HG02763 (cell line): ENCODE results near the gene ACAD10.
"Not testable (repeated sequence)": the region's sequence is repeated elsewhere in the genome, so short reads cannot be mapped to it uniquely, and the experiment has no call there.

Experiments used
- ATAC-seq: cut with Tn5 transposase; IDR thresholded peaks from one replicate; pipeline ENCODE4 v1.9.1; 2021; ENCODE audit warnings: mild to moderate bottlenecking, moderate library complexity; ENCODE audit not compliant: unreplicated experiment

ACAD10 gene

DNA sequence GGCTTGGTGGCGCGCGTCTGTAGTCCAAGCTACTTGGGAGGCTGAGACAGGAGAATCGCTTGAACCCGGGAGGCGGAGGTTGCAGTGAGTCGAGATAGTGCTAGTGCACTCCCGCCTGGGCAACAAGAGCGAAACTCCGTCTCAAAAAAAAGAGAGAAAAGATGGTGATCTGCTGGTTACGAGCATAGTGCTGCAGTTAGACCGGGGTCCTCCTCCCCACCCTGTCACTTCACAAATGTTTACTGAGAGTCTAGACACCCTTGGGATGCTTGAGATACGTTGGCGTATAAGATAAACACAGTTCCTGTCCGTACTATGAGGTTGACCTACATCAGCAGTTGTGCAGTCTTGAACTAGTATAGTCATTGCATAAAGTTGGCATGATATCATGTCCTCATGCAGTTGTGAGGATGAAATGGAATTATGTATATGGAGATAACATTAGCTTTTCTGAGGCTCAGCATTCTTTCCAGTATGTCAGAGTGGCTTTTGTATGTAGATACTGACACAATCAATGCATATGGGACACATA lies 787 bp downstream of the ACAD10 start:
- no peak for ATAC-seq

DNA sequence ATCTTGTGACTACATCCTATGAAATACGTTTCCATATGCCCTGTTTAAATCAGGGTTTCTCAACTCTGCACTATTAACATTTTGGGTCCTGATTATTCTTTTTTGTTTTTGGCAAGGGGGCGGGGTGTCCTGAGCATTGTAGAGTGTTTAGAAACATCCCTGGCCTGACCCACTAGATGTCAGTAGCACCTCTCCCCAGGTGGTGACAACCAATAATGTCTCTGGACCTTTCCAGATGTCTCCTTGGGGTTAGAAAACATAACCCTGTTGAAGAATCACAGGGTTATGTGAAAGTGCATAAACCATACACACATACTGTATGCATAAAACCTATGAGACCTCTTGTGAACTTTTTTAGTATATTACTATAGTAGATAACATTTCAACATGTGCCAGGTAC lies 1.4 kb downstream of the ACAD10 start:
- no peak for ATAC-seq

DNA sequence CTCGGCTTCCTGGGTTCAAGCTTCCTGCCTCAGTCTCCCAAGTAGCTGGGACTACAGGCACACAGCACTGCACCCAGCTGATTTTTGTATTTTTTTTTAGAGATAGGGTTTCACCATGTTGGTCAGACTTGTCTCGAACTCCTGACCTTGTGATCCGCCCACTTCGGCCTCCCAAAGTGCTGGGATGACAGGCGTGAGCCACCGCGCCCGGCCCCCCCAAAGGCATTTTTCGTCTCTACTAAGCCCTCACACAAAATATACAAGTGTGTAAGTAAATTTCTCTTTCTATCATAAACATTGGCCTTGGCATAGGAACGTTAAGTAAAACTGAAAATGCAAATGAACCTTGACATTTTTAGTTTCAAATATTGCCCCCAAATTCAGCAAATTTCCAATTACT lies 2.1 kb downstream of the ACAD10 start:
- ATAC-seq = no peak

DNA sequence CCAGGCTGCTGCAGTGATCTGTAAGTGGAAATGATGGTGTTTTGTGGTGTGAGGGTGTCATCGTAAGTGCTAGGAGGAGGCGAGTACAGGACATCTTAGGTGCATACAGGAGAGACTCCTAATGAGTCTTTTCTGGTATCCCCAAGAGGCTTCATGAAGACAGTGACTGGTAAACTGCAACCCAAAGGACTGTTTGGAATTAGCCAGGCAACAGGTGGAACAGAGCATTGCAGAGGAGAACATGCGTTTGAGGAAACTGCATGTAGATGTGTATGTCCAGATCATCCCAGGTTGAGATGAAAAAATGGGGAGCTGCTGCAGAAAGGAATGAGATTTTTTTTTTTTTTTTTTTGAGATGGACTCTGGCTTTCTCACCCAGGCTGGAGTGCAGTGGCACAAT lies 5.4 kb downstream of the ACAD10 start:
- no peak for ATAC-seq

DNA sequence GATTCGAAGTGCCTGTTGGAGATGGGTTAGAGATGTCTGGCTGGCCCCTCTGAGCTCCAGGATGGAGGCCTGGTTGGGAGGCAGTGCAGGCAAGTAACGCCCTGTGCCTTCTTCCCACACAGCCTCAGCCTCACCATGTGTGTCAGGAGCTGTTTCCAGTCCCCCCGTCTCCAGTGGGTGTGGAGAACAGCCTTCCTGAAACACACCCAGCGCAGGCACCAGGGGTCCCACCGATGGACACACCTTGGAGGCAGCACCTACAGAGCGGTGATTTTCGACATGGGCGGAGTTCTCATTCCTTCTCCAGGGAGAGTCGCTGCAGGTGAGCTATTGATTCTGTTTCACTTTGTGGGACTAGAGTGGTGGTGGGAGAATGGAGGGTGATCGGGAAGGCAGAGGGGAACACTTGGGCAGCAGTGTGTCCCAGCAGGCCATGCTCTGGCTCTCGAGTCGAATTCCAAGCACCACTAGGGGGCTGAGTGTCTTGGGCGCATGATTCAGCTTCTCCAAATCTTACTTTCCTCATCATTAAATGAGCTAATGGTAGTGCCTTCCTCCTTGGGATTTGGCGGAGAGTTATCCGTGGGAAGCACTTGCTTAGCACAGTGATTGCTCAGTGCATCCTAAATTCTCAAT lies 6.8 kb downstream of the ACAD10 start:
- no peak for ATAC-seq

DNA sequence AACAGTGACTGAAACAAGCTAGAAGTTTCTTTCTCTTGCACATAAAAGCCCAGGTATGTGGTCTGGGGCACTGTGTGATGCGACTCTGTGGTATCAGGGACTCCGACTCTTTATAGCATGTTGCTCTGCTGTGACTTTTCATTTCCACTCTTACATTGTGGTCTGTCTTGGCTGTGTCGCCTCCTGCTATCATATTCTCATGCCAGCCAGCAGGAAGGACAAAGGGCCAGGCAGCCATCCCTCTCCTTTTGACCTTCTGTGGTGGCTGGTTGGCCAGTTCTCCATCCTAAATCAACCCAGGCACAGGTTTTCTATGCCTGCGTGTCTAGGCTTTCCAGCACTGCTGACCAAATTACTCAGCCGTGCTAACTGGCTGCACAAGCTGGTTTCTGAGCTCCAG lies 8.0 kb downstream of the ACAD10 start:
- no peak for ATAC-seq

DNA sequence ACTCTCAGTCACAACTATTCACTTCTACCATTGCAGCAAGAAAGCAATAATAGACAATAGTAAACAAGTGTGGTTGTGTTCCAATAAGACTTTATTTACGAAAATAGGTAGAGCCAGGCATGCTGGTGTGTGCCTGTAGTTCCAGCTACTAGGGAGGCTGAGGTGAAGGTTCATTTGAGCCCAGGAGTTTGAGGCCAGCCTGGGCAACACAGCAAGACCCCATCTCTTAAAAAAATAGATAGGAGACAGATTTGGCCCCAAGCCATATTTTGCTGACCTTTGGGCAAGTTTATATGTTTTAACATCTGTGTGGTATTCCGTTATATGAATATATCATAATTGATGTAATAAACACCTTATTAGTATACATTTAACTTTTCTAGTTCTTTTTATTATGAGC lies 14.1 kb downstream of the ACAD10 start:
- no peak for ATAC-seq

DNA sequence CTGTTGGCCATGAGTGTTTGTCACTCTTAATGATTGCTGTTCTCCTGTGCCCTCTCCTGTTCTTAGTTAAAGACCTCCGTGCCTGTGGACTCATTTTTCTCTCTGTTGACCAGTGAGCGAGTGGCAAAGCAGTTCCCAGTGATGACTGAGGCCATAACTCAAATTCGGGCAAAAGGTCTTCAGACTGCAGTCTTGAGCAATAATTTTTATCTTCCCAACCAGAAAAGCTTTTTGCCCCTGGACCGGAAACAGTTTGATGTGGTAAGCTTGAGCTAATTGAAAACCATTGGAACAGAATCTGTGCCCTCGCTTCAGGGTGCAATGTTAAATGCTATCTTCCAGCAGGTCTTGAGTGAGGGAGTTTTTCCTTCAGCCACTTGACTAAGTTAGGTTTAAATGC lies 19.8 kb downstream of the ACAD10 start:
- ATAC-seq = no peak

DNA sequence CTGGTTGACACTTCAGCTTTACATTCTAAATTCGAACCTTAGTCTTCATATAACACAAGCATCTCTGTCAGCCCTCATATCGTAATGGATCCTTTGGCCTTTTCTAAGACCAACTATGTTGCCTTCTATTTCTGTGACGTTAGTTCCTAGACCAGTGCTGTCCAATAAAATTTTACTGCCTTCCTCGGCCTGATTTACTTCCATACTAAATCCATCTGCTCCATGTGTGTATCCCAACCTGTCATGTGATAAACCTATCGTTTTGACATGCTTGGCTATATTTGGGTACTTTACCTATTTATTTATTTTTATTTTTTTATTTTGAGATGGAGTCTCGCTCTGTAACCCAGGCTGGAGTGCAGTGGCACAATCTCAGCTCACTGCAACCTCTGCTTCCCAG lies 20.3 kb downstream of the ACAD10 start:
- no peak for ATAC-seq

DNA sequence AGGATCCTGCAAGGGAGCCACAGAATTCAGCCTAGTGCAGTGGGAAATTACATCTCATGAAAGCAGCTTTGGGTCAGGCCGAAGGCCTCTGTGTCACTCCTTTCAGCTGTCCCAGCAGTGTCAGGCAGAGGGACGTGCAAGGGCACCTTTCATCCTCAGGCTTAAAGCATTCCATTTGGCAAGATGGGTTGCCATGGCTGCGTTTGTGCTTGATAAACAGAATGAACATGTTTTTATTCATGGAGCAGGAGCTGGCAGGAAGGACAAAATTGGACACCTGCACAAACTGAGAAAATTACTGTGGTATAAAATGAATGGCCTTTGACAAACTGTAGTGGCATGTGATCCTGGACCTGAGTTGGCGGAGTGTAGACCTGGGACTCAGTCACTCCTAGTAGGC lies 29.4 kb downstream of the ACAD10 start:
- ATAC-seq = no peak

DNA sequence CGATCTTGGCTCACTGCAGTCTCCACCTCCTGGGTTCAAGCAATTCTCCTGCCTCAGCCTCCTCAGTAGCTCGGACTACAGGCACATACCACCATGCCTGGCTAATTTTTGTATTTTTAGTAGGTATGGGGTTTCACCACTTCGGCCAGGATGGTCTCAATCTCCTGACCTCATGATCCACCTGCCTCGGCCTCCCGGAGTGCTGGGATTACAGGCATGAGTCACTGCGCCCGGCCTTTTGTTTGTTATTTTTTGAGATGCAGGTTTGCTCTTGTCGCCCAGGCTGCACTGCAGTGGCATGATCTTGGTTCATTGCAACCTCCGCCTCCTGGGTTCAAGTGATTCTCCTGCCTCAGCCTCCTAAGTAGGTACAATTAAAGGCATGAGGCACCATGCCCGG lies 33.5 kb downstream of the ACAD10 start:
- ATAC-seq = not testable (repeated sequence)

DNA sequence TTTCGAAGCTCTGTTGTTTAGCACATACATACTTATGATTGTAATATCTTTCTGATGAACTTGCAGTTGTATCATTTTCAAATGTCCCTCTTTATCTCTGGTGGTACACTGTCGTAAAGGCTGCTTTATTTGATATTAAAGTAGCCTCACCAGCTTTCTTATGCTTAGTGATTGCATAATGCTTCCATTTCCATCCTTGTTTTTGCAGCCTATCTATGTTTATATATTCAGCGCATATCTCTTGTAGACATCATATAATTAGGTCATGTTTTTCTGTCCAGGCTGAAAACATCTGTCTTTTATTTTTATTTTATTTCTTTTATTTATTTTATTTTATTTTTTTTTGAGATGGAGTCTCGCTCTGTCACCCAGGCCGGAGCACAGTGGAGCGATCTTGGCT lies 34.6 kb downstream of the ACAD10 start:
- ATAC-seq = no peak

DNA sequence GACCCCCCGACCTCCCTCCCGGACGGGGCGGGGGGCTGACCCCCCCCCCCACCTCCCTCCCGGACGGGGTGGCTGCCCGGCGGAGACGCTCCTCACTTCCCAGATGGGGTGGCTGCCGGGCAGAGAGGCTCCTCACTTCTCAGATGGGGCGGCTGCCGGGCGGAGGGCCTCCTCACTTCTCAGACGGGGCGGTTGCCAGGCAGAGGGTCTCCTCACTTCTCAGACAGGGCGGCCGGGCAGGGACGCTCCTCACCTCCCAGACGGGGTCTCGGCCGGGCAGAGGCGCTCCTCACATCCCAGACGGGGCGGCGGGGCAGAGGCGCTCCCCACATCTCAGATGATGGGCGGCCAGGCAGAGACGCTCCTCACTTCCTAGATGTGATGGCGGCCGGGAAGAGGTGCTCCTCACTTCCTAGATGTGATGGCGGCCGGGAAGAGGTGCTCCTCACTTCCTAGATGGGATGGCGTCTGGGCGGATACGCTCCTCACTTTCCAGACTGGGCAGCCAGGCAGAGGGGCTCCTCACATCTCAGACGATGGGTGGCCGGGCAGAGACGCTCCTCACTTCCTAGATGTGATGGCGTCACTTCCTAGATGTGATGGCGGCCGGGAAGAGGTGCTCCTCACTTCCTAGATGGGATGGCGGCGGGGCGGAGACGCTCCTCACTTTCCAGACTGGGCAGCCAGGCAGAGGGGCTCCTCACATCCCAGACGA lies 38.0 kb downstream of the ACAD10 start:
- not testable (repeated sequence) for ATAC-seq

DNA sequence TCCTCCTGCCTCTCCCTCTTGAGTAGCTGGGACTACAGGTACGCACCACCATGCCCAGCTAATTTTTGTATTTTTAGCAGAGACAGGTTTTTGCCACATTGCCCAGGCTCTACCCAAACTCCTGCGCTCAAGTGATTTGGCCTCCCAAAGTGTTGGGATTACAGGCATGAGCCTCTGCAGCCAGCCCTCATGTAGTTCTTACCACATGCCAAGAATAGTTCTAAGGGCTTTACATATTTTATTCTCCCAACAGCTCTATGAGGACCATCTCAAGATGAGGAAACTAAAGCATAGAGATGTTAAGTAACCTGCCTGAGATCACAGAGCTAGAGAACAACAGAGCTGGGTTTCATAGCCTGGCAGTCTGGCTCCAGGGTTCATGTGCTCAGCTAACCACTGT lies 42.9 kb downstream of the ACAD10 start:
- no peak for ATAC-seq

DNA sequence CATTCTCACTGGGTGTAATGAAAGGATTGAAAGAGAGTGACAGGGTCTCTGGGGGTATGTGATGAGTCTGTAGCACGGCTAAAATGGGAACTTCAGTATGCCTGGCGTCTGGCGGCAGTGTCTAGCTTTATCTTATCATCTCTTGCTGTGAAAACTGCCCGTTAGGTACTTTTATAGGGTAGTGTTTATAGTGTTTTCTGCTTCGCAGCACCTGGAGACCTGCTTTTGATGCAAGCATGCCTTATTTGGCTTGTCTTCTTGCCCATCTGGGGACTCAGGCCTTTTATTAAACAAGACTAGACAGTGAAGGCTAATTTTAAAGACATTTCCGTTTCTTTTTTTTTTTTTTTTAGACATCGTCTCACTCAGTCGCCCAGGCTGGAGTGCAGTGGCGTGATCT lies 44.6 kb downstream of the ACAD10 start:
- ATAC-seq = no peak

DNA sequence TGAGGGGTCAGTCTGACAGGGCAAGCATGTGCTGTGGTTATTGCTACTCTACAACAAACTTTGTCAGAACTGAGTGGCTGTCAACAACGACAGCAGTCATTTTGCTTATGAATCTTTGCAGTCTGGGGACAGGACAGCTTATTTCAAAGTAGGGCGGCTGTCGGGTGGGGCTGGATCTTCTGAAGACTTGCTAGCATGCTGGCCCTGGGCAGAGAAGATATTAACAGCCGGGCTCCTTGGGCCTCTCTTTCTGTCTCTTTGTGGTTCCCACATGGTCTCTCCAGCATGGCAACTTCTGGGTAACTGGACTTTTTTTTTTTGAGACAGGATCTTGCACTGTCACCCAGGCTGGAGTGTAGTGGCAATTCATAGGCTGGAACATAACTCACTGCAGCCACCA lies 46.9 kb downstream of the ACAD10 start:
- no peak for ATAC-seq

DNA sequence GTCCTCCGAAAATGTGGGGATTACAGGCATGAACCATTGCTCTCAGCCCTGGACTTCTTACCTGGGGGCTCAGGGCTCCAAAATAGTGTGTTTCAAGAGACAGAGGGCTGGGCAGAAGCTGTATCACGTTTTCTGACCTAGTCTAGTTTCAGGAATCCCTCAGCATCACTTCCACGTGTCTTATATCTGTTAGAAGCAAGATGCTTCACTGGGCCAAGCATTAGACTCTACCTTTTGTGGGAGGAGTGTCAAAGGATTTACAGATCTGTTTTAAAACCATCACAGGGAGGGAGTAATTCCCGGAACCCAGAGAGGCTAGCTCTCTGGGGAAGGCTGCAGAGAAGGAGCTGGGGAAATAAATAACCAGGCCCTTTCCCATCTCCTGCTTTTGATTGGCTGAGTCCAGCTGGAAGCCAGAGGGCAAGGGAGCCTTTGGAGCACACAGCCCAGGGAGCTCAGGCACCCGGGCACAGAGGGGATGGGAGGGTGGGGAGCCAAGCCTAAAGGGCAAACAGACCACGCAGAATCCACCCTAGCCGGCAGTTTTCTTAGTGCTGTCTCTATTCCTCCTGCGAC lies 47.6 kb downstream of the ACAD10 start:
- ATAC-seq = no peak

DNA sequence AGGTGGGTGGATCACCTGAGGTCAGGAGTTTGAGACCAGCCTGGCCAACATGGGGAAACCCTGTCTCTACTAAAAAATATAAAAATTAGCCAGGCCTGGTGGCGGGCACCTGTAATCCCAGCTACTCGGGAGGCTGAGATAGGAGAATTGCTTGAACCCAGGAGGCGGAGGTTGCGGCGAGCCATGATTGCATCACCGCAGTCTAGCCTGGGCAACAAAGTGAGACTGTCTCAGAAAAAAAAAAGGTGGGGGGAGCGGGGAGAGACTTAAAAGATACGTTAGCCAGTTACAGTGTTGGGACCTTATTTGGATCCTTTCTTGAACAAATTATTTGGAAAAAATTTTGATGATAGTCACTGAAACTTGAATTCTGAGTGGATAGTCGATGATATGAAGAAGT lies 53.7 kb downstream of the ACAD10 start:
- ATAC-seq = not testable (repeated sequence)

DNA sequence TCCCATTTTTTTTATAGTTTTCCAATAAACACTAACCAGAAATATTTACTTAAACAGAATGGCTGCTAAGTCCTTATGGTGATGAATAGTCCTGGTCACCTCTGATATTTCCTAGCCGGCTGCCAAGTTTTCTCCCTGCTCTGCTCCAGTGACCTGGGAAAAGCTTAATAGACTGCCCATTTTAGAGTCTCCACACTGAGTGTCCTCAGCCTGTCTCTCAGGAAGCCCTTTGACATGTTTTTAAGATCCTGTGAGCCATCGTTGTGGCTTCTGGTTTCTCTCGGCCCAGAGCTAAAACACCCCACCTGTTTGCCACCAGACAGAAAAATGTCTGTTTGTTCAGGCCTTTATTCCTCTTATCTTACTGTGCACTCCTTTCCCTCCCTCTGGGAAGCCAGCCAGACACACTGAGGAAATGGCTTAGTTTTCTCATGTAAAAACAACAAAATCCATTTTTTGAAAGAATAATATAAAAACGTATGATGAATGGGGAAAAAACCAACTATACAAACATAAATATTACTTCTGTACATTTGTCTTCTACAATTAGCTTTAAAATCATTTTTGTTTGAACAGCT lies 55.5 kb downstream of the ACAD10 start:
- ATAC-seq = no peak

DNA sequence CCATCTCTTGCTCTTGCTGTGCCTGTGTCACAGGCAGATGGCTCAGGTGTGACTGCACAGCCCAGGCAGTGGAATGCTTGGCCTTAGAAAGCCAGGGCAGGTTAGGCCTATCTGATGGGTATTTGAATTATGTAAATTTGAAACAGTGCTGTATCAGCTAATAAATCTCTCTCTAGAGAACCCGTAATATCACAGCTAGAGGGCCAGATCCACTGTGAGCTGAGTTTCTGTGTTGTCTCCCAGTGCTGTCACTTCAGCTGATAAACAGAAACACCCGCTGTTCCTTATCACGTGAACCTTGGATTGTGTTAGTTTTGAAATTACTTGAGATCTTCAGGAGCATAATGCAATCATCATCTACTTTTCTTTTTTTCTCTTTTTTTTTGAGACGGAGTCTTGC lies 59.4 kb downstream of the ACAD10 start:
- no peak for ATAC-seq

DNA sequence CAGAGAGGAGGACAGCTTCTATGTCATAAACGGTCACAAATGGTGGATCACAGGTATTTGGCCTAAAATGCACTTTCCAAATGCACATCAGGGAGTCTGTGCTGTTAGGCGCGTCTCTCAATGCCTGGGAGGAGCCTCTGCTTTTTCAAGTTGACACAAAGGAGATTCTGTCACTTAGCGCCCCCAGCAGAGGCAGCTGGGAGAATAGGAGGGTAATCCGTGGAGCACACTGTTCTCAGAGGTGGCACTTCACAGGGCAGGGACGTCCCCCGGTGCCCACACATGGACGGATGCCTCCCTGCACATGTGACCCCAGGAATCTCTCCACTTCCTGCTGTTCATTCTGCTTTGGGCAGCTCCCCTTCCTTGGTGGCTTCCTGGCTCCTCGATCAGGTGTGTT lies 61.5 kb downstream of the ACAD10 start:
- ATAC-seq = no peak

DNA sequence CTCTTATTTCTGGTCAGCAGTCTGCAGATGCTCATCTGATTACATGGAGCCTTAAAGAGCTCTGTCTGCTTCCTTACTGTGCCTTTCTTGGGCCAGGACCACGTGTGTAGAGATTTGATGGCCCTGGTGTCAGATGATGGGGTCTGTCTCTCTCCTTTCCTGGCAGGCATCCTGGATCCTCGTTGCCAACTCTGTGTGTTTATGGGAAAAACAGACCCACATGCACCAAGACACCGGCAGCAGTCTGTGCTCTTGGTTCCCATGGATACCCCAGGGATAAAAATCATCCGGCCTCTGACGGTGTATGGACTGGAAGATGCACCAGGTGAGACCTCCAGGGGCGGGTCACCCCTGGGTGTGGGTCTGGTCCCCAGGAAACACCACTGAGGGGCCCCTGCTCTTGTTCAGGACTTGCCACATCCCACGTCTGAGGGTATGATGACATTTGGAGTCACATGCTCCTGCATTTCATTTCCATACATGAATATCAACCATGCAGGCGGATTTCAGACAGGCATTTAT lies 62.4 kb downstream of the ACAD10 start:
- ATAC-seq = no peak
